Gastroesophageal sphincter (tissue), 4 donors: ENCODE results near the gene CNTN6. TPM values are rescaled to one million over a fixed set of nuclear protein-coding genes. Genes with fewer than 3 reads are reported as not detected.

Experiments
- ATAC-seq: fragments of 150-250 bp; one replicate; pipeline ENCODE4 v1.9.1; 2016; ENCODE audit warnings: mild to moderate bottlenecking, moderate library complexity
- H3K27ac ChIP-seq, 4 donors: fragments of 200-600 bp; sonication (generic) in 3 of 4; 1 replicate in 3 of 4; 2 replicates in 1 of 4; pipeline ENCODE4 v1.5.1; 2016 to 2019
- H3K27me3 ChIP-seq: fragments of 200-600 bp; sonication (generic); one replicate; pipeline ENCODE4 v1.5.1; 2019
- H3K36me3 ChIP-seq, 2 donors: fragments of 200-600 bp; sonication (generic); one replicate each; pipeline ENCODE4 v1.5.1; 2019; ENCODE audit warnings: control low read depth in 1 of 2
- H3K4me1 ChIP-seq, 3 donors: fragments of 200-600 bp; sonication (generic); 1 replicate in 2 of 3; 2 replicates in 1 of 3; pipeline ENCODE4 v1.5.1; 2016 to 2019; ENCODE audit warnings: control low read depth in 2 of 3
- H3K4me3 ChIP-seq, 2 donors: fragments of 200-600 bp; sonication (generic); one replicate each; pipeline ENCODE4 v1.5.1; 2019; ENCODE audit warnings: mild to moderate bottlenecking in 1 of 2, moderate library complexity in 1 of 2
- H3K9me3 ChIP-seq, 3 donors: fragments of 200-600 bp; sonication (generic); one replicate each; pipeline ENCODE4 v1.5.1; 2017 to 2019; ENCODE audit warnings: control low read depth in 2 of 3
- EP300 ChIP-seq: sonication (generic); formaldehyde crosslinking; IDR thresholded peaks from one replicate; pipeline ENCODE4 v1.6.1; 2017; ENCODE audit warnings: antibody characterized with exemption, mild to moderate bottlenecking
- POLR2A ChIP-seq, 2 donors: fragments of 450-650 bp; IDR thresholded peaks; one replicate each; pipeline ENCODE4 v1.6.1; 2017; ENCODE audit warnings: antibody characterized with exemption in 2 of 2, mild to moderate bottlenecking in 2 of 2, moderate library complexity in 1 of 2
- POLR2AphosphoS5 ChIP-seq: sonication (generic); formaldehyde crosslinking; IDR thresholded peaks from one replicate; pipeline ENCODE4 v1.6.1; 2017; ENCODE audit warnings: antibody characterized with exemption
- WGBS, 2 donors: methylation state at CpG; one replicate each; pipeline ENCODE4 v1.1.5; 2018; ENCODE audit warnings: low coverage in 1 of 2; 5-methylcytosine and 5-hydroxymethylcytosine counted together
- total RNA-seq, 4 donors: library from RNA; depleted of rRNA; stranded (reverse); fragments of >200 nt; gene quantifications; one replicate each; pipeline ENCODE4 v1.1.0, GENCODE V29; 2016
- TF ChIP-seq, protein P1 (sequence below), 4 experiments: fragments of 200-600 bp in 2 of 4; fragments of 450-650 bp in 2 of 4; sonication (generic) in 1 of 4; IDR thresholded peaks; one replicate each; pipeline ENCODE4 v1.5.1; 2017 to 2019; ENCODE audit warnings: antibody characterized with exemption in 4 of 4, mild to moderate bottlenecking in 2 of 4, moderate library complexity in 2 of 4

CNTN6 gene
- total RNA-seq, 4 donors from 2014 or later, result 0.16 to 0.54 TPM; not detected in 2

- no peaks in the 10 kb centered on the region for H3K4me1 ChIP-seq
- no peak overlapping the region for H3K4me3 ChIP-seq
- no peaks in the 10 kb centered on the region for H3K27me3 ChIP-seq
- WGBS, 2 donors, result 48 to 50% methylated on average over 4 of the region's 4 CpGs
- TF ChIP-seq POLR2AphosphoS5 (no peak), EP300 (no peak), POLR2A (IDR thresholded peaks at IDR 0.05) (no peak)
- TF ChIP-seq, protein P1, sequence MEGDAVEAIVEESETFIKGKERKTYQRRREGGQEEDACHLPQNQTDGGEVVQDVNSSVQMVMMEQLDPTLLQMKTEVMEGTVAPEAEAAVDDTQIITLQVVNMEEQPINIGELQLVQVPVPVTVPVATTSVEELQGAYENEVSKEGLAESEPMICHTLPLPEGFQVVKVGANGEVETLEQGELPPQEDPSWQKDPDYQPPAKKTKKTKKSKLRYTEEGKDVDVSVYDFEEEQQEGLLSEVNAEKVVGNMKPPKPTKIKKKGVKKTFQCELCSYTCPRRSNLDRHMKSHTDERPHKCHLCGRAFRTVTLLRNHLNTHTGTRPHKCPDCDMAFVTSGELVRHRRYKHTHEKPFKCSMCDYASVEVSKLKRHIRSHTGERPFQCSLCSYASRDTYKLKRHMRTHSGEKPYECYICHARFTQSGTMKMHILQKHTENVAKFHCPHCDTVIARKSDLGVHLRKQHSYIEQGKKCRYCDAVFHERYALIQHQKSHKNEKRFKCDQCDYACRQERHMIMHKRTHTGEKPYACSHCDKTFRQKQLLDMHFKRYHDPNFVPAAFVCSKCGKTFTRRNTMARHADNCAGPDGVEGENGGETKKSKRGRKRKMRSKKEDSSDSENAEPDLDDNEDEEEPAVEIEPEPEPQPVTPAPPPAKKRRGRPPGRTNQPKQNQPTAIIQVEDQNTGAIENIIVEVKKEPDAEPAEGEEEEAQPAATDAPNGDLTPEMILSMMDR (IDR thresholded peaks at IDR 0.05), result no peak
- no peak overlapping the region for H3K27ac ChIP-seq
- no peak for ATAC-seq
- no peaks in the 10 kb centered on the region for H3K36me3 ChIP-seq
- no peaks in the 10 kb centered on the region for H3K9me3 ChIP-seq
Measured at GRCh38 chr3:1068985-1069384, 23.8 kb upstream of the CNTN6 start.

- H3K4me3 ChIP-seq, result no peak overlapping the region
- no peaks in the 10 kb centered on the region for H3K36me3 ChIP-seq
- H3K27ac ChIP-seq, result no peak overlapping the region
- no peaks in the 10 kb centered on the region for H3K27me3 ChIP-seq
- TF ChIP-seq POLR2A (IDR thresholded peaks at IDR 0.05) (no peak), POLR2AphosphoS5 (no peak), EP300 (no peak)
- TF ChIP-seq, protein P1 (IDR thresholded peaks at IDR 0.05), result no peak
- no peaks in the 10 kb centered on the region for H3K4me1 ChIP-seq
- 75 to 90% methylated on average over 4 to 5 of the region's 5 CpGs for WGBS, 2 donors
- H3K9me3 ChIP-seq, result no peaks in the 10 kb centered on the region
- no peak for ATAC-seq
Measured at GRCh38 chr3:1072041-1072440, 20.8 kb upstream of the CNTN6 start.

DNA sequence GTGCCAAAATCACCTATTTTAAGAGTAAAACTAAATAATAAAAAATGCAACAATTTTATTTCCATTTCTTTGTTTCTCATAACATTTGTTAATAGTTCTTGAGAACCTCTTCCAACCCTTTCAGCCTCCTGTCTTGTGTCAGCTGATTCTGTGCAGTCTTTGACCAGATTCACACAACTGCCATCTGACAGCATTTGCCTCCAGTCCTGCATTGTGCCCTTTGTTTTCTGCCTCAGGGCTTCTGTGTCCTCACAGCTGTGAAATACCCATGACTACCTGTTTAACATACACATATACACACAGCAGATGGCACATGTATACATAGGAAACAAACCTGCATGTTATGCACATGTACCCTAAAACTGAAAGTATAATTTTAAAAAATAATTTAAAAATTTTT lies 13.2 kb upstream of the CNTN6 start:
- no peak overlapping the region for H3K27ac ChIP-seq
- H3K4me1 ChIP-seq, result no peaks in the 10 kb centered on the region
- H3K9me3 ChIP-seq, result no peaks in the 10 kb centered on the region
- ATAC-seq, result no peak
- TF ChIP-seq, protein P1 (IDR thresholded peaks at IDR 0.05), result no peak
- TF ChIP-seq POLR2AphosphoS5 (no peak), POLR2A (IDR thresholded peaks at IDR 0.05) (no peak), EP300 (no peak)
- no peaks in the 10 kb centered on the region for H3K27me3 ChIP-seq
- no peak overlapping the region for H3K4me3 ChIP-seq
- H3K36me3 ChIP-seq, result no peaks in the 10 kb centered on the region

DNA sequence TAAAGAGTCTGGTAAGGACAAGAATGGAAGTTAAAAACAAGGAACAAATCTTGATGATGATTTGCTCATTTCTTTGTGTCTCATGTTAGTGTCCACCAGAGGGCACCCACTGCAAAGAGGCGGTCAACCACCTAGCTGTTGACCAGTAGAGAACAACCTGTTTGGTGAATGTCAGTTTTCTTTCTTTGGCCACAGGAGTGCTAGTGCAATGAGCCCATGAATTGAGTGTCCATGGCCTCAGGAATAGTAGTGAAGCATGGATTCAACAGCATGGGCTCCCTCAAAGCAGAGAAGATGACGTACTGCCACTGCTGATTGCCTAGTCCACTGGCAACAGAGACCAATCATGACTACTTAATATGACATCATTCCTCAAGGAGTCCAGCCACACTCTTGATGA lies 10.7 kb upstream of the CNTN6 start:
- H3K4me3 ChIP-seq, result no peak overlapping the region
- WGBS, 2 donors, result 45 to 60% methylated on average over 1 of the region's 2 CpGs
- no peaks in the 10 kb centered on the region for H3K27me3 ChIP-seq
- no peak overlapping the region for H3K27ac ChIP-seq
- H3K4me1 ChIP-seq, result no peaks in the 10 kb centered on the region
- ATAC-seq, result no peak
- no peaks in the 10 kb centered on the region for H3K9me3 ChIP-seq
- no peaks in the 10 kb centered on the region for H3K36me3 ChIP-seq
- TF ChIP-seq EP300 (no peak), POLR2AphosphoS5 (no peak), POLR2A (IDR thresholded peaks at IDR 0.05) (no peak)
- TF ChIP-seq, protein P1 (IDR thresholded peaks at IDR 0.05), result peak in 3 of 4 experiments; percentile 17 to 43 (median 33)

DNA sequence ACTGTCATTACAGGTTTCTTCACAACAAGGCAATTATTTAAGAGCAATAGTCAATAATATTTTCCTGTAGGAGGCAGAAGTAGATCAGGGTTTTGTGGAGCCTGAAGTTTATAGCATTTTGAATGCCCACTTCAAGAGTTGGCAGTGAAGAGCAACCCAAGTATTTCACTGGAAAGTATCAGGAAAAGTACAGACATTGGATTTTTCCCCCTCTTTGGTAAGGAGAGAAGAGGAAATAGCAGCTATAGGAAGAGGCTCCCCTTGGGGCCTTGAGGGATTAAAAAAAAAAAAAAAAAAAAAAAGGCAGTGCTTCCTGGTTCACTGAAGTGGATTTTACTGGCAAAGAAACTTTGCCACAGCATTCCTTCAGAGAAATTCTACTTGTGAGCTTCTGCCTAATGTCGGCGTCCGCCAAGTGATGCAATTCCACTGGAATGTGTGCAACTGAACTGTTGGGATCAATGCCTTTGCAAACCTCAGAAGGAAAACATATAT lies 5.7 kb upstream of the CNTN6 start:
- no peak overlapping the region for H3K27ac ChIP-seq
- H3K27me3 ChIP-seq, result peaks cover 4% of the 10 kb centered on the region
- H3K4me3 ChIP-seq, result no peak overlapping the region

More for the DNA sequence above, 5.7 kb upstream of the CNTN6 start:
- H3K4me1 ChIP-seq, result no peaks in the 10 kb centered on the region
- ATAC-seq, result no peak
- 24% methylated on average over 3 of the region's 3 CpGs for WGBS, 2 donors
- TF ChIP-seq, protein P1 (IDR thresholded peaks at IDR 0.05), result no peak
- TF ChIP-seq EP300 (no peak), POLR2AphosphoS5 (no peak), POLR2A (IDR thresholded peaks at IDR 0.05) (no peak)
- no peaks in the 10 kb centered on the region for H3K36me3 ChIP-seq
- H3K9me3 ChIP-seq, result no peaks in the 10 kb centered on the region
